Testis (tissue), 3 donors: ENCODE data around the gene HSD17B2. TPM values are rescaled to one million over a fixed set of nuclear protein-coding genes. Genes with fewer than 3 reads are reported as not detected.

Experiments used
- DNase-seq: peaks from one replicate; pipeline ENCODE4 v3.0.0-alpha.2; 2019
- H3K27ac ChIP-seq, 2 donors: fragments of 200-600 bp; sonication (generic); one replicate each; pipeline ENCODE4 v1.5.1; 2019
- H3K27me3 ChIP-seq: fragments of 200-600 bp; sonication (generic); one replicate; pipeline ENCODE4 v1.5.1; 2019
- H3K36me3 ChIP-seq: fragments of 200-600 bp; sonication (generic); one replicate; pipeline ENCODE4 v1.5.1; 2017; ENCODE audit warnings: low read depth; ENCODE audit errors: missing control alignments
- H3K4me1 ChIP-seq: fragments of 200-600 bp; sonication (generic); one replicate; pipeline ENCODE4 v1.5.1; 2019
- H3K4me3 ChIP-seq, 2 donors: fragments of 200-600 bp; sonication (generic); one replicate each; pipeline ENCODE4 v1.5.1; 2017 to 2019
- H3K9me3 ChIP-seq: fragments of 200-600 bp; sonication (generic); one replicate; pipeline ENCODE4 v1.5.1; 2017
- POLR2A ChIP-seq: fragments of 450-650 bp; IDR thresholded peaks from one replicate; pipeline ENCODE4 v1.6.1; 2017; ENCODE audit warnings: antibody characterized with exemption, mild to moderate bottlenecking, moderate library complexity
- WGBS, 2 donors: methylation state at CpG; one replicate each; pipeline ENCODE4 v1.1.5; 2018; 5-methylcytosine and 5-hydroxymethylcytosine counted together
- intact Hi-C: fragments of 100-400 bp; cut with DNase I; formaldehyde crosslinking; loops from one replicate; pipeline ENCODE4 v1.15.1; 2023; ENCODE audit warnings: low total_unique reads
- polyA plus RNA-seq: library from polyadenylated mRNA; stranded (reverse); fragments of 350-450 nt; fragmentation: Illumina TruSeq; extraction: RNeasy Lipid Tissue Mini Kit (QIAGEN cat#74804); gene quantifications from one replicate; pipeline ENCODE4 v1.2.3, GENCODE V29; 2014; ENCODE audit warnings: low read depth, low replicate concordance; ENCODE audit not compliant: insufficient read depth
- total RNA-seq, 2 donors: library from RNA; depleted of rRNA; stranded (reverse); fragments of >200 nt; gene quantifications; one replicate each; pipeline ENCODE4 v1.2.3, GENCODE V29; 2016
- TF ChIP-seq, protein P1 (sequence below), 3 experiments: fragments of 450-650 bp in 2 of 3; fragments of 200-600 bp in 1 of 3; sonication (generic) in 1 of 3; IDR thresholded peaks; one replicate each; pipeline ENCODE4 v1.5.1; 2016 to 2019; ENCODE audit warnings: antibody characterized with exemption in 3 of 3, mild to moderate bottlenecking in 2 of 3, moderate library complexity in 1 of 3

Gene HSD17B2
- total and polyA plus RNA-seq, 3 donors from 2014 or later, result 0.71 TPM; not detected in 2

- no peaks in the 10 kb centered on the region for H3K4me1 ChIP-seq
- 68 to 78% methylated on average over 8 of the region's 8 CpGs for WGBS, 2 donors
- no peak overlapping the region for H3K27ac ChIP-seq
- H3K27me3 ChIP-seq, result no peaks in the 10 kb centered on the region
- TF ChIP-seq, protein P1, sequence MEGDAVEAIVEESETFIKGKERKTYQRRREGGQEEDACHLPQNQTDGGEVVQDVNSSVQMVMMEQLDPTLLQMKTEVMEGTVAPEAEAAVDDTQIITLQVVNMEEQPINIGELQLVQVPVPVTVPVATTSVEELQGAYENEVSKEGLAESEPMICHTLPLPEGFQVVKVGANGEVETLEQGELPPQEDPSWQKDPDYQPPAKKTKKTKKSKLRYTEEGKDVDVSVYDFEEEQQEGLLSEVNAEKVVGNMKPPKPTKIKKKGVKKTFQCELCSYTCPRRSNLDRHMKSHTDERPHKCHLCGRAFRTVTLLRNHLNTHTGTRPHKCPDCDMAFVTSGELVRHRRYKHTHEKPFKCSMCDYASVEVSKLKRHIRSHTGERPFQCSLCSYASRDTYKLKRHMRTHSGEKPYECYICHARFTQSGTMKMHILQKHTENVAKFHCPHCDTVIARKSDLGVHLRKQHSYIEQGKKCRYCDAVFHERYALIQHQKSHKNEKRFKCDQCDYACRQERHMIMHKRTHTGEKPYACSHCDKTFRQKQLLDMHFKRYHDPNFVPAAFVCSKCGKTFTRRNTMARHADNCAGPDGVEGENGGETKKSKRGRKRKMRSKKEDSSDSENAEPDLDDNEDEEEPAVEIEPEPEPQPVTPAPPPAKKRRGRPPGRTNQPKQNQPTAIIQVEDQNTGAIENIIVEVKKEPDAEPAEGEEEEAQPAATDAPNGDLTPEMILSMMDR (IDR thresholded peaks at IDR 0.05), result no peak
- no peak for TF ChIP-seq POLR2A
- H3K9me3 ChIP-seq, result no peaks in the 10 kb centered on the region
- intact Hi-C loops, result loop anchor here (2.0 kb wide), 1 partner anchor 31 kb away; no protein-coding TSS in a partner anchor
- DNase-seq, result no peak
- H3K4me3 ChIP-seq, result no peak overlapping the region
- no peaks in the 10 kb centered on the region for H3K36me3 ChIP-seq
These were observed 1.3 kb upstream of the HSD17B2 start for GRCh38 chr16:82033683-82034300.

- DNase-seq, result no peak
- no peaks in the 10 kb centered on the region for H3K4me1 ChIP-seq
- 89 to 92% methylated on average over 4 of the region's 4 CpGs for WGBS, 2 donors
- H3K27me3 ChIP-seq, result no peaks in the 10 kb centered on the region
- H3K4me3 ChIP-seq, result no peak overlapping the region
- intact Hi-C loops, result no loop called here
- no peaks in the 10 kb centered on the region for H3K36me3 ChIP-seq
- no peak for TF ChIP-seq POLR2A
- TF ChIP-seq, protein P1 (IDR thresholded peaks at IDR 0.05), result no peak
- no peak overlapping the region for H3K27ac ChIP-seq
- no peaks in the 10 kb centered on the region for H3K9me3 ChIP-seq
These were observed 2.2 kb downstream of the HSD17B2 start for GRCh38 chr16:82037251-82037650.

- H3K4me1 ChIP-seq, result no peaks in the 10 kb centered on the region
- H3K36me3 ChIP-seq, result no peaks in the 10 kb centered on the region
- H3K27me3 ChIP-seq, result no peaks in the 10 kb centered on the region
- H3K27ac ChIP-seq, result no peak overlapping the region
- no peak for DNase-seq
- no peak overlapping the region for H3K4me3 ChIP-seq
- WGBS, 2 donors, result 71 to 83% methylated on average over 2 of the region's 2 CpGs
- TF ChIP-seq, protein P1 (IDR thresholded peaks at IDR 0.05), result no peak
- intact Hi-C loops, result no loop called here
- no peaks in the 10 kb centered on the region for H3K9me3 ChIP-seq
These were observed 2.6 kb downstream of the HSD17B2 start for GRCh38 chr16:82037666-82038065.

DNA sequence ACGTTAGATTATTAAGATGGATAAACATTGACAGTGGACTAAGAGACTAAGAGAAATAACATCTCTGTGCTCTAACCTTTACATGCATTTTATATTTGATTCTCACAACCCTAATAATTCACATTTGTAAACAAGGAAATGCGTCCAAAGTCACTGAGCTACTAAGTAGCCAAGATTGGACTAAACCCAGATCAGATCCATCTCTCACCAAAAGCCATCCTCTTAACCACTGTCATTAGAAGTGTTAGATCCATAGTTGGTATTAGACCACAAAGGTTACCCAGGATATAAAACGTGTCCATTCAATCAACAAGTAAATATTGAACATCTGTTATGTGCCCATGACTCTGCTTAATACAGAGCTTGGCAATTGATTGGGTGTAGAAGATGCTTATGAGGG is 5.2 kb downstream of the HSD17B2 start:
- Histone ChIP-seq H3K27me3 (no peaks in the 10 kb centered on the region), H3K27ac (no peak overlapping the region), H3K4me3 (no peak overlapping the region), H3K4me1 (no peaks in the 10 kb centered on the region), H3K36me3 (no peaks in the 10 kb centered on the region), H3K9me3 (no peaks in the 10 kb centered on the region)
- intact Hi-C loops, result no loop called here
- TF ChIP-seq, protein P1 (IDR thresholded peaks at IDR 0.05), result no peak
- no peak for TF ChIP-seq POLR2A
- DNase-seq, result no peak
- WGBS, 2 donors, result 86 to 89% methylated on average over 3 of the region's 3 CpGs

- Histone ChIP-seq H3K4me3 (no peak overlapping the region), H3K27me3 (no peaks in the 10 kb centered on the region), H3K36me3 (no peaks in the 10 kb centered on the region), H3K9me3 (no peaks in the 10 kb centered on the region), H3K27ac (no peak overlapping the region), H3K4me1 (no peaks in the 10 kb centered on the region)
- TF ChIP-seq, protein P1 (IDR thresholded peaks at IDR 0.05), result no peak
- no peak for TF ChIP-seq POLR2A
- 70 to 87% methylated on average over 4 of the region's 4 CpGs for WGBS, 2 donors
- DNase-seq, result no peak
- intact Hi-C loops, result no loop called here
These were observed 6.5 kb downstream of the HSD17B2 start for GRCh38 chr16:82041542-82041941.
